ENCODE measurements around the gene UBE2D4. TPM values are rescaled to one million over a fixed set of nuclear protein-coding genes. Genes with fewer than 3 reads are reported as not detected.

Gene UBE2D4
- total and polyA plus RNA-seq, 9 of the 15 experiments (the other 6 are each of a cell fraction or from before 2014, with no cell fraction given): 3.3 to 16.2 (median 7.5) TPM

DNA sequence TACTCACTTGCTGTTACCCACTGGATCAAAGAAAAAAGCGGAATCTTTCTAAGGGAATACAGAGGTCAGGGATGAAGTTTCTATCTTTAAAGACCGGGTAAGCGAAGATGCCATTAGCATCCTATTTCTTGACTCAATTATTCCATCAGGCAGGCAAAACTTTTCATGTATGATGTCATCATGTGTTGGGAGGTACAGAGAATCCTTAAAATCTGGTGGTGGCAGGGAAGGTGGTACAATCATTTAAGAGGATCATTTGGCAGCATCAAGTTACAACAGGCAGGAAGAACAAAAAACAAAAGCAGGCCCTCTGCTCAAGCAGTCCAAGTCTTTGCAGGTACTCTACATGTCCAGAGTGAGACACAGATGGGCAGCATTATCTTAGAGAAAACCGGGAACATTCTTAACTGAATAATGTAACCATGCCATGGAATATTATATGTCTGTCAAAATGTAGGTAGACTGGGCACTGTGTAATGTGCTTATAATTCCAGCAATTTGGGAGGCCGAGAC, 23.6 kb upstream of the UBE2D4 start:
- Histone ChIP-seq H2AFZ (ENCODE audit: low read depth, low read length) (no peak overlapping the region), H3K79me2 (ENCODE audit: control insufficient read depth, insufficient read depth, low read length) (peaks cover 69% of the 10 kb centered on the region), H3K27ac (ENCODE audit: extremely low read depth, low read depth, low read length) (no peak overlapping the region), H4K20me1 (replicated peaks; ENCODE audit: control insufficient read depth, insufficient read depth, low read length) (peaks cover 34% of the 10 kb centered on the region; the same call in 1 of the 2 replicates), H3K9me3 (replicated peaks; ENCODE audit: control insufficient read depth, insufficient read depth, low read depth, low read length) (no peaks in the 10 kb centered on the region), H3K4me2 (ENCODE audit: insufficient read depth, low read length) (no peak overlapping the region), H3K9ac (ENCODE audit: insufficient read depth in 1 of 2, low read depth in 2 of 2, low read length in 2 of 2) (no peak overlapping the region), H3K27me3 (ENCODE audit: control insufficient read depth in 2 of 2, insufficient read depth in 2 of 2, low read length in 2 of 2) (no peaks in the 10 kb centered on the region), H3K36me3 (ENCODE audit: control insufficient read depth, insufficient read depth, low read length) (peaks cover 11% of the 10 kb centered on the region; the same call in 2 of the 3 replicates), H3K4me3 (no peak overlapping the region), H3K4me1 (replicated peaks in 1 of 2; ENCODE audit: control insufficient read depth in 2 of 2, insufficient read depth in 2 of 2, low read length in 2 of 2) (peaks cover 15 to 26% of the 10 kb centered on the region in 2 experiments), H3K9me1 (ENCODE audit: control insufficient read depth, insufficient read depth, low read length) (no peaks in the 10 kb centered on the region)
- intact Hi-C loops (cut with micrococcal nuclease) (no loop called here), in situ Hi-C loops (cut with MboI) (no loop called here)
- ATAC-seq: no peak
- POLR2A ChIA-PET: no interaction called here
- TF ChIP-seq, protein P1, sequence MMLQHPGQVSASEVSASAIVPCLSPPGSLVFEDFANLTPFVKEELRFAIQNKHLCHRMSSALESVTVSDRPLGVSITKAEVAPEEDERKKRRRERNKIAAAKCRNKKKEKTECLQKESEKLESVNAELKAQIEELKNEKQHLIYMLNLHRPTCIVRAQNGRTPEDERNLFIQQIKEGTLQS (IDR thresholded peaks at IDR 0.05): peak; percentile 67
- TF ChIP-seq, protein P1 (CRISPR knock-in tag; conservative IDR thresholded peaks at IDR 0.05): no peak
- TF ChIP-seq, protein P2, sequence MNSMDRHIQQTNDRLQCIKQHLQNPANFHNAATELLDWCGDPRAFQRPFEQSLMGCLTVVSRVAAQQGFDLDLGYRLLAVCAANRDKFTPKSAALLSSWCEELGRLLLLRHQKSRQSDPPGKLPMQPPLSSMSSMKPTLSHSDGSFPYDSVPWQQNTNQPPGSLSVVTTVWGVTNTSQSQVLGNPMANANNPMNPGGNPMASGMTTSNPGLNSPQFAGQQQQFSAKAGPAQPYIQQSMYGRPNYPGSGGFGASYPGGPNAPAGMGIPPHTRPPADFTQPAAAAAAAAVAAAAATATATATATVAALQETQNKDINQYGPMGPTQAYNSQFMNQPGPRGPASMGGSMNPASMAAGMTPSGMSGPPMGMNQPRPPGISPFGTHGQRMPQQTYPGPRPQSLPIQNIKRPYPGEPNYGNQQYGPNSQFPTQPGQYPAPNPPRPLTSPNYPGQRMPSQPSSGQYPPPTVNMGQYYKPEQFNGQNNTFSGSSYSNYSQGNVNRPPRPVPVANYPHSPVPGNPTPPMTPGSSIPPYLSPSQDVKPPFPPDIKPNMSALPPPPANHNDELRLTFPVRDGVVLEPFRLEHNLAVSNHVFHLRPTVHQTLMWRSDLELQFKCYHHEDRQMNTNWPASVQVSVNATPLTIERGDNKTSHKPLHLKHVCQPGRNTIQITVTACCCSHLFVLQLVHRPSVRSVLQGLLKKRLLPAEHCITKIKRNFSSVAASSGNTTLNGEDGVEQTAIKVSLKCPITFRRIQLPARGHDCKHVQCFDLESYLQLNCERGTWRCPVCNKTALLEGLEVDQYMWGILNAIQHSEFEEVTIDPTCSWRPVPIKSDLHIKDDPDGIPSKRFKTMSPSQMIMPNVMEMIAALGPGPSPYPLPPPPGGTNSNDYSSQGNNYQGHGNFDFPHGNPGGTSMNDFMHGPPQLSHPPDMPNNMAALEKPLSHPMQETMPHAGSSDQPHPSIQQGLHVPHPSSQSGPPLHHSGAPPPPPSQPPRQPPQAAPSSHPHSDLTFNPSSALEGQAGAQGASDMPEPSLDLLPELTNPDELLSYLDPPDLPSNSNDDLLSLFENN (IDR thresholded peaks at IDR 0.05; ENCODE audit: low read depth in 2 of 2, low read length in 2 of 2): no peak
- FAIRE-seq: no peak
- no TSS peak for BruUV-seq (replicated peaks)
- WGBS (ENCODE audit: insufficient coverage, low coverage, missing lambda C conversion rate): 73% methylated on average over 5 of the region's 5 CpGs
- CTCF ChIA-PET (ENCODE audit: low intra/inter-chr PET ratio): no interaction called here
- DNase-seq (ENCODE audit: extremely low read depth in 1 of 4, low spot score in 3 of 4): no peak
